GM19467 (cell line): ENCODE data around the gene AUTS2.

ENCODE experiments used
- ATAC-seq: cut with Tn5 transposase; IDR thresholded peaks from one replicate; pipeline ENCODE4 v1.9.1; 2021; ENCODE audit warnings: mild to moderate bottlenecking, moderate library complexity; ENCODE audit not compliant: unreplicated experiment

AUTS2 gene

DNA sequence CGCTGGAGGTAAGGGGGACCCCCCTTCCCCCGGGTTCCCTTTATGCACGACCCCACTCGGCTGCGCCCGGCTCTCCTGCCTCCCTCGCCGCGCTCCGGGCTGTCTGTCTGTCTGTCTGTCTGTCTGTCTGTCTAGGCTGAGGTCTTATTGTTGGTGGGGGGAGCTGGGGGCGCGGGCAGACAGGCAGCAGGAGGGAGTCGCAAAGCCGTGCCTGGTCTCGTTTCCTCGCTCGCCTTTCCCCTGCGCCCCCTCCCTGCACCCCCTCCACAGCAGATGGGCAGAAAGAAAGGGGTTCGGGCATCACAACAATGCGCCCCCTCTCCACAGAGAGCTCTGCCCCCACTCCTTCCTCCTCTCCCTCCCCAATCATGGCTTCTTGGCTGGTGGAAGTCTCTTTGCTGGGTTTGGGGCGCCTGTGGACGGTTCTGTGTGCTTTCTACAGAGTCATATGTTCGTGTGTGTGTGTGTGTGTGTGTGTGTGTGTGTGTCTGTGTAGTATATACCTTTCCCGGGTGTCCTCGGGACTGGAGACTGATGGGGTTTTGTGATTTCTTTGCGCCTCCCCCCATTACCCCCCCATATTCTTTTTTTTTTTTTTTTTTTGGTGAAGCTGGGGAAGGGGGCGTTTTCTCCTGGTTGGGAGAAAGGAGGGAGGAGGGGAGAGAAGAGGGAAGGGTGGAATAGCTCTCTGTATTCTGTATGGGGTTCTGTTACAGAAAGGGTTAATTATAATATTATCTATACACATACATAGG is 1.9 kb downstream of the AUTS2 start:
- no peak for ATAC-seq

DNA sequence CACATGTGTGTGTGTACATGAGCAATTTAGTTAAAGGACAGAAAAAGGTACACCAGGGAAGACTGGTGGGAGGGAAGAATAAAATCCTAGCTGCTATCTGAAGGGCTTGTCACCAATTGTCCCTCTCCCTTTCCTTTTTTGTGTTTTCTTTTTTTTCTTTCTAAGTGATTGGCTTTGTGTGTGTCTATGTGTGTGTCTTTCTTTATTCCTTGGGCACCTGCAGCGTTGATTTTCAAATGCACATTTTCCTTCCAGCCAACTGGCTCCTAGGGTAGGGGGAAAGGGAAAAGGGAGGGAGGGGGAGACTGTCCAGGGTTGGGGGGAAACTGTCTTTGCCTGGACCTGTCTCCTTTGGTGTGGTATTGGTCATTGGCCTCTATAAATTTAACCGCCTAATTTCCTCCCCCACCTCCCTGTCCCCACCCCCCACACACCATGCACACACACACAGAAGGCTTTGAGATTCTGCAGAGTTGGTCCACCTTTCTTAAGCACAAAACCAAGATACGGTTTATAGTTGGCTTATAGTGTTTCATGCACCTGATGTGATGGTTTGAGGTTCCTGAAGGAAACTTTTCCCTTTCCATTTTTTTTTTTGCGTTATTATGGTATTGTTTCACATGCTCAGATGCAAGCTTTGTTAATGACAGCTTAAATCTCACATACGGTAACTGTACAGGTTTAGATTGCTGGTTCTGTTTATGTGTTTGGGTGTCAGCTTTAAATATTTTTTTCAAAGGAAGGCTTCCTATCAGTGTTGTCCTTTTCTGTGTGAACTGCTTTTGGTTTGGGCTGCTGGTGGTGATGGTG is 2.6 kb downstream of the AUTS2 start:
- ATAC-seq = no peak

DNA sequence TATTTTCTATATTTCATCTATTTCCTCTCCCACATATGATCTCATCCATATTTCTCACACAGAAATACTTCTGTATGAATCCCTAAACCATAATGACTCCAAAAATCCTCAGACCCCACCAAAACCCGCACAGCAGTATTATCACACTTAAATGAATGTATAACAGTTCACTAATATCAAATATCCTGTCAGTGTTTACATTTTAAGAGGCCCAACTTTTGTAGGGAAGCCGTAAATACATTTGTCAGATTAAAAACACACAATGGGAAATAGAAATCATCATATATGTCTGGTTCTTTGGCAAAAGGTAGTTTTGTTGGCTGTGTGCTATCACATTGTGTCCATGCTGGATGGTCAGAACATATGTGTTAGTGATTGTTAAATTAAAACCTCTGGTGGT is 4.2 kb downstream of the AUTS2 start:
- no peak for ATAC-seq

DNA sequence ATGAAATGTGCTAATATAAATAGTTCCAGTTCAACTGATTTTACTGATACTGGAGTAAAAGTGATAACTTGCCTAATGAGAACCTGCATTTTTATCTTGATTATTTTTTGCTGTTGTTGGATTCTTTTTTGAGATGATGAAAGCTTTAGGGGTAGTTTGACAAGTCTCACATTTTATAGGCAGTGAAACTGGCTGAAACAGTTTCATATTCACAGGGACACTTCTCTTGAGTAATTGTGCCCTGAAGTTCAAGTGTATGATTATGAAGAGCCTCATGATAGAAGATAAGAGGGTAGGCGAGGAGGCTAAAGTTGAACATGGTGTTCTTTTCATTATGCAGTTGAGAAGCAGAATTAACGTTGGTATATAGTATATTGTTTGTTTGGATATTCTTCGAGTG is 5.1 kb downstream of the AUTS2 start:
- no peak for ATAC-seq

DNA sequence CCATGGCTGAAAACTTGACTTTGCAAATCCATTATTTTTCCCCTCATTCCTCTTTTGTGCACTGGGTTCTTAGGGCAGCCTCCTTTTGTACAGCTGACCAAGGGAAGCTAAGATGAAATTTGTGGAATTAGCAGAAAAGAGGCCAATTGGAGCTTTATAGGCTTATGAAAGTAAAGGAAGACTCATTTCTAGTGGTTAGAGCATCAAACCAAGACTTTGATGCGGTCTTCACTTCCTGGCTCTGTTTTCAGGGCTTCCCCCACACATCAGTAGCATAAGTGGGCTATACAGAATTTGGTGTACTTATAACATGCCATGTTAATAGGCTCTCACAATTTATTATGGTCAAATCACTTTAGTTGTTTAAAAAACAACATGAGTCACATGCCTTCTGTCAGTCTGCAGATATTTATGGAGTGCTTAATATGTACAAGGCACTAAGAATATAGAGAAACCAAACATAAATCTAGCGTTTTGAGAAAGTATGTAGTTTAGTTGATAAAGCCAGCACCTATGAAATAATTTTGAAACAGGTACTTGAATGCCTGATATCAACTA is 5.7 kb downstream of the AUTS2 start:
- peak; percentile 68 for ATAC-seq

DNA sequence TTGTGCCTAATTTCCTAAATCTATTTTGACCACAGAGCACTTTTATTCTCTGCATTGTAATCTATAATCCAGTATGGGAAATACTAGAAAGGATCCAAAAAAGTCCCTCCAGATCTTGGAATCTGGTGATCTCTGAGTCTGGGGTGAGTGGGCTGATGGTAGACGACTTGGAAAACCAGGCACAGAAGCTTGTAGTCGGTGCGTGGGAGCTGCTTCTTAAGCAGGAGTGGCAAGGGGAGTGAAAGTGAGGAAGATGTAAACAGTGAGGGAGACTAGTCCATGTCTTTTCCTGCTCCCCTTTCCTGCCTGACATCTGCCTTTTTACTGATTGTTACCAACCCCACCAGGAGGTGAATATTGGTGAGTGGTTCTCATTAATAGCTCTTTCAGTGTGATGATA is 6.8 kb downstream of the AUTS2 start:
- ATAC-seq = no peak

DNA sequence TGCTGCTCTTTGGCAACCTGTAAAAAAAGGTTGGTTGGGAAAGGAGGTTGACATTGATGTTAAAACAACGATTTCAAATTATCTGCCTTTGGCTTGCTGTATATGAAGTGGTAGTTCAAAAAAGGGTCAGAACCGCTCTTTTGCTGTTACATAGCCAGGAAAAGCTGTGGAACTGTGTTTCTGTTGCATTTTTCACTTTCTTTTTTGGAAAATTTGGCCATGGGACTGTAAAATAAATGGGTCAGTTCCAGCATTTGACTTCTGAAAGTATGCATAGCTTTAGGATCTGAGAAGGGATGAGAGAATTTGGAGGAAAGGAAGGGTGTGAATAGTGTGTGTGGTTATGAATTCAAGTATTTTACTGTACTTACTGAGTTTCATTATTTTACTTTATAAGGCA is 7.3 kb downstream of the AUTS2 start:
- ATAC-seq = no peak

DNA sequence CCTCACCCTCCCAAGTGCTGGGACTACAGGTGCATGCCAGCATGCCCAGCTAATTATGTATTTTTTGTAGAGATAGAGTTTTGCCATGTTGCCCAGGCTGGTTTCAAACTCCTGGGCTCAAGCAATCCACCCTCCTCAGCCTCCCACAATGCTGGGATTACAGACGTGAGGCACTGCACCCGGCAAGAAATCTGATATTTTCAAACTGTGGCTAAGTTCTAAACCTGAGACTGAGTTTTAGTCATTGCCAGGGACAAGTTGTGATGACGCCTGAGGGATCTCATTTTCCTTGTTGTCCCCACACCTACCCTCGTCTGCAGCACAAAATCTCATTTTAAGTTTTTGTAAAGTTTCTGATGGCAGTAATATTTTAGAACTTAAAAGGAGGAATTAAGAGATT is 9.8 kb downstream of the AUTS2 start:
- ATAC-seq = no peak

DNA sequence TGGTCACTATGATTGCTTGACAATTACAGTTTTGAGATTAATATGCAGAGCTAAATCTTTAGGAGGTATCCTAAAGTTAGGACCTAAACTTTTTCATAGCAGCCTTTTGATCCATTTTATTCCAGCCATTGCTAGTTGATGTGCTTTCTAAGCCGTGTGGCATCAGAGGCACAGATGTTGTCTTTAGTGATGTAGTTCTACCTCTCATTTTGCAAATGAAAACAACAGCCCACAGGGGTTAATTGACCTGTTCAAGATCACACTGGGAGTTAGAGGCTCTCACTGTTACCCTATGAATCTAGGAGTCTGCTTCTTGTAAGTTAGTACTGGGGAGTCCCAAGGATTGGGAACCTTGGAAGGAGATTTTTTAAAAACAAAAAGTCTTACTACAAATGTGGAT is 10.6 kb downstream of the AUTS2 start:
- no peak for ATAC-seq

DNA sequence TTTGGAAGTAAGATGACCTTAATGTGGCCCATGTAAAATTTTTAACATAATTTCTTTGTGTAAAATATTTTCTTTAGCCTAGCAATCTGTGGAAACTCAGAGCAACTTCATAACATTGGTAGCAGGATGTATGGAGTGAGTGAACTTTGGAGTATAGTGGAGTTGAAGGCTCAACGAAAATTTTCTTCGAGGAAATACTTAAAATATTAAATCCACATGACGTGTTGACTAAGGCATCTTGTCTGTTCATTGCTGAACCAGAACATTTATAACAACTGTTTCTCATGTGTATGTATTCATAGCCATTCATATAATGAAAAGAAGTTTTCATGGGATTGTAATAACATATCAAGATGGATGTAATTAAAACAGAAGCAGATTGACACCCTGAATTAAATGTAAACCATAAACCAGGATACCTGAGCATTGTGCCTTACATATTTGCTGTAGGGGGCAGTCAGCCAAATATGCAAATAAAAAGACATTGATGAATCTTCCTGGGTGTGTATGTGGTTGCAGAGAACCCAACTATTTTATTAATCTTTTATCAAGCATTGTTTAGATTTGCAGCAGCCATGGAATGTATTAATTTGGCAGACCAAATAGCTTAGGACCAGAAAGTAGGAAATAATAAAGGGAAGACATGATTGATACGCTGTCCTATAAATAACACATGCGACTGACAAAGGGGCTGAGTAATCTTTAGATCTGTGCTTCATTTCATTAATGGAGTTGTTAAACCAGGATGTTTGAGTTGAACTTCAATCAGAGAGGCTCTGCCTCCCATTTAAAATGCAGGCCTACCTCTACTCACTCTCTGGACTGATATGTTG is 11.5 kb downstream of the AUTS2 start:
- ATAC-seq = no peak

DNA sequence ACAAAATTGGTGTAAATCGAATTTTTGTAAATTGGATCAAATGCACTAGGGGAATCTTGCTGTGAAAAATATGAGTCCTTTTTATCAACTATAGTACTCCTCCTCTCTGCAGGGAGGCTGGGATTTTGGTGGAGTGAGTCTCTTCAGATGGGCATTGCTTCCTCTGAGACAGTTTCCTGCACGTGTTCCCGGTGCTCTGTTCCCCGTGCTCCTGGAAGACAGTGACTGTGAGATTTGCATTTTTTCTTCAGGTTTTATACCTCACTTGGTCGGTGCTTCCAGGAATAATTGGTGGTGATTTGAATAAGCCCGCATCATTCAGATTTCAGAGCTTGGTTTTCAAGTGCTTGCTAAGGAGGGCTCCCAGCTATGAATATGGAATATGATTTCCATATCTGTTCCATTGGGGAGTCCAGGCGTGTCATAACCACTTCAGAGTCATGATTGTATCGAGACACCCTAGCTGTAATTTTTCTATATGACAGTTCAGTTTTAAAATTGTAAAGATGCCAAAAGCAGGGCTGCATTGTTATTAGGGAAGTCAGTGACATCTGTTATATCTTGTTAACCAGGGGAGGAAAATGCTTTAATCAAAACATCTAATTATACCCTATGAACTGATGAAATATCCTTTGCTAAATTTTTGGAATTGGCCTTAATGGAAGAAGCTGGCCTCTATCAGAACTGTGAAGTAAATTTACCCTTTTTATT is 12.3 kb downstream of the AUTS2 start:
- no peak for ATAC-seq

DNA sequence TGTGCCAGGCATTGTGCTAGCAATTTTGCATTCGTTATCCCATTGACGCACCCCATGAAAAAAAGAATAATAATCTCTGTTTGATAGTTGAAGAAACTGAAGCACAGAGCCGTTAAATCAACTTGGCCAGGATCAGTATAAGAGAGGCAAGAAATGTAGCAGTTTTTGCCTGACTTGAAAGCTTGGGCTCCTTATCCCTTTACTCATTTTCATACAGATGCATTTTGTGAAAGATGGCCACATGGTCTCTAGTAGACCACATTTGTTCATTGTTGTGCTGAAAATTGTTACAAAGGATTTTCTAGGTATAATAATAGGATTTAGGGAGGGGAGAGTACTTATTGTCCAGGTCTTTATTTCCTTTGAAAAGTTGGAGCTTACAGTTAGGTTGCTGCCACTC is 14.7 kb downstream of the AUTS2 start:
- no peak for ATAC-seq

DNA sequence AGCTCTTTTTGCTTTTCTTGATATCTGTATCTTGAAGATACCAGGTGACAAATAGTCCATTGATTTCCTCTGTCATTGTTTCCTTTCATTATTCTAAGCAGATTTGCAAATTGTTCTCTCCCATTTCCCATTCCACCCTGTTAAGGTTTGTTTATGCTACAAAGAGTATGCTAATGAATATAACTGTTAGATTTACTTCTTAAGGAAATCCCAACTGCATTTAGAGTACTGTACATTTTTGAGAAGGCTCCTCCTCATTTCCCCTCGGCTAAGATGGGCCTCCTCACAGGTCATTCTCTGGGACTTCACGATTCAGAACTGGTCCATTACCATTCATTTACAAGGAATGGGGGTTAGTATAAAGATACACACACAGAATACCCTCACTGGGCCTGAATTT is 15.6 kb downstream of the AUTS2 start:
- ATAC-seq = no peak

DNA sequence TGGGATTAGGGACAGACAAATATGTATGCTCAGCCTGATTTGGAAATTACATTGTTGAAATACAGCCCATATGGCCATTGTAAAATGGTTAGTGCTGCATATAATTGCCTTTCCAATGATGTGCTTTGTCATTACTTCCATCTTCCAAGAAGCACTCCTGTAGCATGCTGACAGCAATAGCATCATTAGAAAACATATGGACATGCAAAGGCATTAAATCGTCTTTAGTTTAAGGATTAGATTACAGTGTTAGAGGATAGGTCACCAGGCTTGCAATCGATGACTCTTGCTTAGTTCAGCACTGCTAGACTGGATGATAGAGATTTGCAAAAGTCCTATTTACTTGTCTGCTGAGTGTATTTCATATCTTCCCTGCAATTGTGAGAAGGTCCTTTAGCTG is 17.4 kb downstream of the AUTS2 start:
- no peak for ATAC-seq

DNA sequence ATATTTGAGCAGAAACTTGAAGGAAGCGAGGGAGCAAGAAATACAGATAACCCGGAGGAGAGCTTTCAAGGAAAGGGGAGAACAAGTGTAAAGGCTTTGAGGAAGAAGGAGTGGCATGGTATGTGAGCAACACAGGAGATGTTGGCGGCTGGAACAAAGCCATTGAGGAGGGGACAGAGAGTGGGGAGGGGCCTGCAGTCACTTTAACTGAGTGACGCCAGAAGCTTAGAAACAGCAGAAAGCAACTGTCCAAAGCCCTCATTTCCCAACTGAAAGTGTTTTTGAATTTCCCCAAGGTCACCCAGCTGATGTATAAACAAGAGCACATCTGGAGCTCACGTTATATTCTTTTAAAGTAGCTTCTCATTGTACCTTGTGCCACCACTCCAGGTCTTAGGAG is 19.1 kb downstream of the AUTS2 start:
- no peak for ATAC-seq

DNA sequence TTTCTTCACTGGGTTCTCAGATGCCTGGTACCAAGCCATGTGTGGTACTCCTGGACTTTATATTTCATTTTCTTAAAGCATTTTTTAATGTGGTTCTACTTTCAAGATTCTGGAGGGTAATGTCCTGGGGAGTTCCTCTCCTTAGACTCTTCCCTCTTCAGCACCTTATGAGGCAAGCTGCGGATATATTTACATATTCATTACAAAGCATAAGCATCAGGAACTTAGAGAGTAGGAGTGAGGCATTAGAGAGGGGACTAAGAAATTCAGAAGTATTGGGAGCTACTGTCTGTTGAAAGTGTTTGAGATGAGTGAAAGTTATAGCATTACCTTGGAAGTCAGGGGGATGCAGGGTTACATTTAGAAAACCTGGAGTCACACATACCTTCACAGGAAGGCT is 20.8 kb downstream of the AUTS2 start:
- no peak for ATAC-seq

DNA sequence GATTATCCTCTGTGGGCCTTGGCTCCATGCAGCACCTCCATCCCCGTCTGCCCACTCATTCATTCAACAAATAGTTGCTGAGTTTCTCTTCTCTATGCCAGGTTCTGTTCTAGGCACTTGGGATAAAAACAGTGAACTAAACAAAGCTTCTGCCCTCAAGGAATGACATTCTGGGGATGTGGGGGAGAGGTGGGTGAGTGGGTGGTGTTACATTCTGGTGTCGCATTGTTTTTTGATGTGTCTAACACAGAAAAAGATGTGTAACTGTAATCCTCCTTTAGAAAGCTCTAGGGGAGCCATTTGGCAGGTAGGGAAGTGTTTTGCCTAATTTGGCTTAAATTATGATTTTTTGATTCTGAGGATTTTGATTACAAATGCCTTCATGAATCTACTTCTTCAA is 21.4 kb downstream of the AUTS2 start:
- no peak for ATAC-seq

DNA sequence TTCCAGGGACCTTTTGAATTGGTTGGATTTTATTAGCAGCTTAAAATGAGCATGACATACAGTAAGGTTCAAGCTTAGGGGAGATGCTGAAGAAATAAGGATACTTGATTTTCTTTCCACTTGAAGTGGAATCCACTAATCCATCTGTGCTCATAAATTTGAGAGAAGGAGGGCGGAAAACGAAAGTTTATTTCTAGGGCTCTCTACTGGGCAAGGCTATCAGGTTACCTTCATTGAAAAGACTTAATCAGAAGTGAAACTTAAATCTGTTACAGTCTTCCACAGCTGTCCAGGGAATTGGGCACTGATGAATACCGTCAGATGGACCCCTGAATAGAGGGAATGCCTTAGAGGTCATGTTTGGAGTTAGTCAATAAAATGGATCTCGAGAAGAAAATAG is 21.8 kb downstream of the AUTS2 start:
- ATAC-seq = no peak

DNA sequence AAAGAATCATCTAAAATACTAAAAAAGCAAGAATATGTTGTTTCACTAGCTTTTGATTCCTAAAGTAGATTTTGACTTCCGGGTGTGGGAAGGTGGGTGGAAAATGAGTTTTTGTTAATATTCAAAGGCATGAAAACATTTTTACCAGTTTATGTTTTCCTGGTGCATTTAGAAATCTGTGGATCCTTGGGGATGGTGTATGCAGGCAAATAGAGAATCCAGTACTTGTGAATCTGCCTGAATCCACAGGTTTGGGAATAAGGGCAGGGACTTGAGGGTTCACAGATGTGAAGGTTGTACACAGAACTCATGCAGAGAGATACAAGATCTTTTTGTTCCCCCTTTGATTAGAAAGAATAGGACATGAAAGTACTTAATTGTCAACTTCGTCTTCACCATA is 22.4 kb downstream of the AUTS2 start:
- ATAC-seq = no peak

DNA sequence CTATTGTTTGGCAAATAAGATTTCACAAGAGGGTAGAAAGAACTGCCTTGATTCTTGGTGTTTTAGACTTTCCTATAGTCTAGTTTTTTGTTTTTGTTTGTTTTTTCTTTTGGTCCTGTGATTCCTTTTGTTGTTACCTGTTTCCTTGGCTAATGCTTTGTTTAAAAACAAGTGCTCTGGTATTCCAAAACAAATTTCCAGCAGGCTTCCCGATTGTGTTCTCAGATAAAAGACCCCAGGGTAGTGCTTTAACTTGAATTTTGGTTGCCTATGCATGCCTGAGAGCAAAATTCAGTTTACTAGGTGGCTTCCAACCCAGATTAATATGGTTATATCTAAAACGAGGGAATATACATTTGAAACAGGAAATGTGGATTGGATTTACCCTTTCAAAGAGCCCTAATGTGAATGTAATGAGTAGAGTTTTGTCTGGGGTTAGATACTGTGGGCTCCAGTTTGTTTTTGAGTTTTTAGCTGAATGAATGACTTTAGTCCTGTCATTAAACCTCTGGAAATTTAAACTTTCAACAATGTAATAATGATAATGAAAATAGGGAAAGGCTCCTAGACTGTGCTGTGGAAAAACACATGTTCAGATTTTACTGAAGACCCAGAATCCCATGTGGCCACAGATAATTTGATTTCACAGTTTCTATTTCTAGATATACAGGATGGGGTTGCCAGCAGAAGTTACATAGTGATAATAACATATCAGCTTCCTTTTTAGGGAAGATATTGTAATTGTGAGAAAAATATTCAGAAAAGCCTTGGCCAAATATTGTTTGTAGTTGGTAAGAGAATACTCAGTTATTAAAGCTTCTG is 23.9 kb downstream of the AUTS2 start:
- no peak for ATAC-seq
